ENCODE measurements around the gene CARD19.

The CARD19 gene

GRCh38 chr9:93089024-93089423, 7.0 kb upstream of the CARD19 start:
- Histone ChIP-seq H3K9ac (ENCODE audit: low read depth, low read length) (no peak overlapping the region), H3K9me3 (ENCODE audit: control insufficient read depth, insufficient read depth, low read length) (no peaks in the 10 kb centered on the region)

GRCh38 chr9:93089481-93089991, 6.5 kb upstream of the CARD19 start:
- Histone ChIP-seq H3K9me3 (ENCODE audit: control insufficient read depth, insufficient read depth, low read length) (no peaks in the 10 kb centered on the region), H3K36me3 (ENCODE audit: insufficient read depth, low read length) (no peaks in the 10 kb centered on the region; the same call in 1 of the 2 replicates), H3K4me1 (ENCODE audit: insufficient read depth, low read length) (peaks cover 1% of the 10 kb centered on the region; the same call in 1 of the 2 replicates), H3K9ac (ENCODE audit: low read depth, low read length) (no peak overlapping the region)

More at GRCh38 chr9:93089024-93089423, 7.0 kb upstream of the CARD19 start:
- Histone ChIP-seq H3K36me3 (ENCODE audit: insufficient read depth, low read length) (no peaks in the 10 kb centered on the region; the same call in 1 of the 2 replicates), H3K4me1 (ENCODE audit: insufficient read depth, low read length) (no peaks in the 10 kb centered on the region)

- Histone ChIP-seq H3K36me3 (ENCODE audit: insufficient read depth, low read length) (no peaks in the 10 kb centered on the region), H3K9ac (ENCODE audit: low read depth, low read length) (no peak overlapping the region), H3K9me3 (ENCODE audit: control insufficient read depth, insufficient read depth, low read length) (no peaks in the 10 kb centered on the region), H3K4me1 (ENCODE audit: insufficient read depth, low read length) (peaks cover 7% of the 10 kb centered on the region; the same call in 1 of the 2 replicates)
Measured at GRCh38 chr9:93090091-93090655, 5.8 kb upstream of the CARD19 start.

GRCh38 chr9:93091056-93091452, 5.0 kb upstream of the CARD19 start:
- H3K4me1 ChIP-seq (ENCODE audit: insufficient read depth, low read length) = peaks cover 7% of the 10 kb centered on the region; the same call in 1 of the 2 replicates

GRCh38 chr9:93091453-93092081, 4.5 kb upstream of the CARD19 start:
- no peaks in the 10 kb centered on the region for H3K9me3 ChIP-seq (ENCODE audit: control insufficient read depth, insufficient read depth, low read length)
- H3K9ac ChIP-seq (ENCODE audit: low read depth, low read length) = no peak overlapping the region
- no peaks in the 10 kb centered on the region for H3K36me3 ChIP-seq (ENCODE audit: insufficient read depth, low read length)
- H3K4me1 ChIP-seq (ENCODE audit: insufficient read depth, low read length) = peaks cover 7% of the 10 kb centered on the region; the same call in 1 of the 2 replicates

More at GRCh38 chr9:93091056-93091452, 5.0 kb upstream of the CARD19 start:
- Histone ChIP-seq H3K9me3 (ENCODE audit: control insufficient read depth, insufficient read depth, low read length) (no peaks in the 10 kb centered on the region), H3K9ac (ENCODE audit: low read depth, low read length) (no peak overlapping the region), H3K36me3 (ENCODE audit: insufficient read depth, low read length) (no peaks in the 10 kb centered on the region)

- peaks cover 7% of the 10 kb centered on the region; the same call in 1 of the 2 replicates for H3K4me1 ChIP-seq (ENCODE audit: insufficient read depth, low read length)
- no peak overlapping the region for H3K9ac ChIP-seq (ENCODE audit: low read depth, low read length)
- H3K36me3 ChIP-seq (ENCODE audit: insufficient read depth, low read length) = no peaks in the 10 kb centered on the region
- no peaks in the 10 kb centered on the region for H3K9me3 ChIP-seq (ENCODE audit: control insufficient read depth, insufficient read depth, low read length)
Measured at GRCh38 chr9:93092251-93092991, 3.6 kb upstream of the CARD19 start.

- Histone ChIP-seq H3K9ac (ENCODE audit: low read depth, low read length) (no peak overlapping the region), H3K4me1 (ENCODE audit: insufficient read depth, low read length) (peaks cover 7% of the 10 kb centered on the region; the same call in 1 of the 2 replicates), H3K36me3 (ENCODE audit: insufficient read depth, low read length) (no peaks in the 10 kb centered on the region), H3K9me3 (ENCODE audit: control insufficient read depth, insufficient read depth, low read length) (no peaks in the 10 kb centered on the region)
Measured at GRCh38 chr9:93093127-93093876, 2.7 kb upstream of the CARD19 start.

- peaks cover 7% of the 10 kb centered on the region; the same call in 1 of the 2 replicates for H3K4me1 ChIP-seq (ENCODE audit: insufficient read depth, low read length)
- H3K36me3 ChIP-seq (ENCODE audit: insufficient read depth, low read length) = no peaks in the 10 kb centered on the region
- H3K9ac ChIP-seq (ENCODE audit: low read depth, low read length) = no peak overlapping the region
- H3K9me3 ChIP-seq (ENCODE audit: control insufficient read depth, insufficient read depth, low read length) = no peaks in the 10 kb centered on the region
Measured at GRCh38 chr9:93093877-93094657, 1.9 kb upstream of the CARD19 start.

GRCh38 chr9:93094658-93095204, 1.3 kb upstream of the CARD19 start:
- Histone ChIP-seq H3K4me1 (ENCODE audit: insufficient read depth, low read length) (peaks cover 7% of the 10 kb centered on the region; the same call in 1 of the 2 replicates), H3K9ac (ENCODE audit: low read depth, low read length) (peak overlapping the region; percentile 58; the same call in 1 of the 2 replicates), H3K9me3 (ENCODE audit: control insufficient read depth, insufficient read depth, low read length) (no peaks in the 10 kb centered on the region), H3K36me3 (ENCODE audit: insufficient read depth, low read length) (no peaks in the 10 kb centered on the region)

DNA sequence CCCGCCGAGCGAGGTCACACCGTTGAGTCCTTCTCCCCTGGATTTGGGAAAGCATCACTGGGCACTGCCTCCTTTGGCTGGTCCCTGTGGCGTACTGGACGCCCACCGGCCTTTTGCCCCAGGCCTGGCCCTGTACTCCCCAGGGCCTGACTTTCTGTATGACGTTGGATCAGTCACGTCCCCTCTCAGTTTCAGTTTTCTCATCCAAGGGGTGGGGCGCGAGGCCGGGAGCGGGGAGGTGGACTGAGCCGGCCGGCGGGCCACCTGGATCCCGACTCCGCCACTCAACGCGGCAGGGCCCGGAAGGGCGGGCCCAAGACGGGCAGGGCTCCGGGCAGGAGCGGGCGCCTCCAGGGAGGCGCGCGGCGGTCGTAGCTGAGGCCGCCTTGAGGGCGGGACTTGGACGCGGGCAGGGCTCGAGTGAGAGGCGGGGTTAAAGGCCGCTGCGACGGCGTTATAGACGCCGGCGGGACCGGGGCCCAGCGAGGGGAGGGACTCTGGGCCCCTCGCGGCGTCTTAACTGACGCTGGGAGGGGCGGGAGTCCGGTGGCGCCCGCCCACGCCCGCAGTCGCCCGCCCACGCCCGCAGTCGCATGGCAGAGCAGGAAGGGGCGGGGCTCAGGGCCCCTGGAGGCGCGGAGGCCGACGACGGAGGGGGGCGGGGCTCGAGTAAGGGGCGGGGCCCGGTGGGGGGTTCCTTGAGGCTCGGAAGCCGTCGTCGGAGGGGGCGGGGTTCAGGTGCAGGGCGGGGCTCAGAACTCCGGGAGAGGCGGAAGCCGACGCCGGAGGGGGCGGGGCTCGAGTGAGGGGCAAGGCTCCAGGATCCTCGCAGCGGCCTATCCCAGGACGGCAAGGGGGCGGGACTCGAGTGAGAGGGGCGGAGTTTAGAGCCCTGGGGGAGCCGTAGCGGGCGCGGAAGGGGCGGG, 549 bp upstream of the CARD19 start:
- Histone ChIP-seq H3K36me3 (ENCODE audit: insufficient read depth, low read length) (no peaks in the 10 kb centered on the region), H3K4me1 (ENCODE audit: insufficient read depth, low read length) (peaks cover 7% of the 10 kb centered on the region; the same call in 1 of the 2 replicates), H3K9ac (ENCODE audit: low read depth, low read length) (peak overlapping the region; percentile 58; the same call in 1 of the 2 replicates), H3K9me3 (ENCODE audit: control insufficient read depth, insufficient read depth, low read length) (no peaks in the 10 kb centered on the region)

GRCh38 chr9:93096811-93097382, 880 bp downstream of the CARD19 start:
- Histone ChIP-seq H3K9ac (ENCODE audit: low read depth, low read length) (peak overlapping the region; percentile 74), H3K4me1 (ENCODE audit: insufficient read depth, low read length) (peaks cover 7% of the 10 kb centered on the region; the same call in 1 of the 2 replicates), H3K9me3 (ENCODE audit: control insufficient read depth, insufficient read depth, low read length) (no peaks in the 10 kb centered on the region; the same call in 1 of the 2 replicates), H3K36me3 (ENCODE audit: insufficient read depth, low read length) (no peaks in the 10 kb centered on the region)
